AG09309 (cell line): ENCODE measurements around the gene SLC6A2.

Source experiments
- DNase-seq: peaks from one replicate; pipeline ENCODE4 v3.0.0-alpha.2; 2010; ENCODE audit warnings: low read depth
- H3K4me3 ChIP-seq: 2 replicates; pipeline ENCODE4 v1.5.1; 2011; ENCODE audit warnings: mild to moderate bottlenecking, low read depth, low read length, moderate library complexity; ENCODE audit not compliant: control insufficient read depth
- CTCF ChIP-seq: IDR thresholded peaks from 2 replicates; pipeline ENCODE4 v1.5.1; 2011; ENCODE audit warnings: mild to moderate bottlenecking, low read depth, low read length, inconsistent platforms; ENCODE audit not compliant: insufficient read depth, control insufficient read depth; ENCODE audit errors: missing control alignments

The SLC6A2 gene

DNA sequence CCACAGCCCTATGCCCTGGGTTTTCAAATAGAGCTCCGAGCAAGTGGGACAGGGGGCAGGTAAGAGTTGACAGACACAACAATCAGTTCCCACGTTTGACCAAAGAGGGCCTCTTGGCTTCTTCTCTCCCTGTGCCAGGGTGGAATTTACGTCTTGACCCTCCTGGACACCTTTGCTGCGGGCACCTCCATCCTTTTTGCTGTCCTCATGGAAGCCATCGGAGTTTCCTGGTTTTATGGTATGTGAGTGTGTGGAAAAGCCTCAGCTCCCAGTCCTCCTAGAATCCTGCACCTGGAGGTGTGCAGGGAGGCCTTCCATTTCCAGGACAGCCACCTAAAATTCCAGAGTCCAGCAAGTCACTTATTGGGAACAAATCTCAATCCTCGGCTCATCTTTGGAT lies 42.5 kb downstream of the SLC6A2 start:
- H3K4me3 ChIP-seq: no peak overlapping the region
- DNase-seq: no peak
- TF ChIP-seq CTCF: no peak

DNA sequence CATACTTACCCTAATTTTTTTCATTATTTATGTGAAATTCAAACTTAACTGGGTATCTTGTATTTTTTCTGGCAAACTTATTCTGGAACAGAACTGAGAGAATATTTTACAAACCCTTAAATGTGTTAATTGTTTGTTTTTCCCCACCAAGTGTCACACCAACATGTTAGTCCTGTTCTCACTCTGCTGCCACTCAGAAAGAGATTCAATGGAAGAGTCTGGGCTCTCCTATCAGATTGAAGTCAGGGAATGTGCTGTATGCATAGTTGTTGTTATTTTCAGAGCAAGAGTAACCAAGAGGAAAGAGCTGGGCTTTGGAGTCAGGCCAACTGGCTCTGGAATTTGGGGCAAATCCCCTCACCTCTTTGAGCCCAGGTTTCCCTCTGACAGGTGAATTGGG lies 43.2 kb downstream of the SLC6A2 start:
- DNase-seq: no peak
- TF ChIP-seq CTCF: no peak

GRCh38 chr16:55699616-55700015 lies 43.8 kb downstream of the SLC6A2 start:
- TF ChIP-seq CTCF: no peak
- DNase-seq: no peak
- H3K4me3 ChIP-seq: no peak overlapping the region

More for the DNA sequence above, 43.2 kb downstream of the SLC6A2 start:
- no peak overlapping the region for H3K4me3 ChIP-seq

GRCh38 chr16:55700067-55700466 lies 44.3 kb downstream of the SLC6A2 start:
- H3K4me3 ChIP-seq: no peak overlapping the region
- no peak for DNase-seq
- no peak for TF ChIP-seq CTCF

DNA sequence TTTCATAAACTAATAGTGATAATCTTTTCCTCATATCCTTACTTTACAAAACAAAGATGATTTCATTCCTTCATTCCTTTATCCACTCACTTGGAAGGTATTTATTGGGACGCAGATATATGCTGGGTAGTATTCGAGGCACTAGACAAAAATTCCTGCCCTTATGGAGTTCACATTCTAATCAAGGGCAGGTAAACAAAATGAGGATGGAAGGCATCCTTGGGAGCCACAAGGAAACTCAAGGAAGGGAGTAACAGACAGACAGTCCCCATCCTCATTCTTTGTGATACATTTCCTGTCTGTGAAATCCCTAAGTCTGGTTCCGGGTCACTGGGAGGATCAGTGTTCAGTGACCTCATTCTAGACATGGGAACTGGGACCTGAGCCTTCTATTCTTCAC lies 45.2 kb downstream of the SLC6A2 start:
- no peak for DNase-seq
- H3K4me3 ChIP-seq: no peak overlapping the region
- no peak for TF ChIP-seq CTCF

GRCh38 chr16:55701442-55702319 lies 45.9 kb downstream of the SLC6A2 start:
- H3K4me3 ChIP-seq: no peak overlapping the region
- peak; percentile 73 for TF ChIP-seq CTCF
- DNase-seq: peak; percentile 1
